ENCODE data around the gene PPIL3.

- no peak for TF ChIP-seq CTCF (conservative IDR thresholded peaks at IDR 0.05; ENCODE audit: low read depth, low read length)
- no peak for TF ChIP-seq EZH2 (IDR thresholded peaks at IDR 0.05; ENCODE audit: borderline replicate concordance, low read depth, low read length, poor library complexity, severe bottlenecking)
Measured at GRCh38 chr2:200871151-200871550, 17.7 kb downstream of the PPIL3 start.

Measured in A673 (cell line).